Testis (tissue), 2 donors: ENCODE data around the gene ASIC4.

Experiments
- POLR2A ChIP-seq: fragments of 450-650 bp; IDR thresholded peaks from one replicate; pipeline ENCODE4 v1.6.1; 2017; ENCODE audit warnings: antibody characterized with exemption, mild to moderate bottlenecking, moderate library complexity
- TF ChIP-seq, protein P1 (sequence below), 3 experiments: fragments of 450-650 bp in 2 of 3; fragments of 200-600 bp in 1 of 3; sonication (generic) in 1 of 3; IDR thresholded peaks; one replicate each; pipeline ENCODE4 v1.5.1; 2016 to 2019; ENCODE audit warnings: antibody characterized with exemption in 3 of 3, mild to moderate bottlenecking in 2 of 3, moderate library complexity in 1 of 3

- TF ChIP-seq, protein P1, sequence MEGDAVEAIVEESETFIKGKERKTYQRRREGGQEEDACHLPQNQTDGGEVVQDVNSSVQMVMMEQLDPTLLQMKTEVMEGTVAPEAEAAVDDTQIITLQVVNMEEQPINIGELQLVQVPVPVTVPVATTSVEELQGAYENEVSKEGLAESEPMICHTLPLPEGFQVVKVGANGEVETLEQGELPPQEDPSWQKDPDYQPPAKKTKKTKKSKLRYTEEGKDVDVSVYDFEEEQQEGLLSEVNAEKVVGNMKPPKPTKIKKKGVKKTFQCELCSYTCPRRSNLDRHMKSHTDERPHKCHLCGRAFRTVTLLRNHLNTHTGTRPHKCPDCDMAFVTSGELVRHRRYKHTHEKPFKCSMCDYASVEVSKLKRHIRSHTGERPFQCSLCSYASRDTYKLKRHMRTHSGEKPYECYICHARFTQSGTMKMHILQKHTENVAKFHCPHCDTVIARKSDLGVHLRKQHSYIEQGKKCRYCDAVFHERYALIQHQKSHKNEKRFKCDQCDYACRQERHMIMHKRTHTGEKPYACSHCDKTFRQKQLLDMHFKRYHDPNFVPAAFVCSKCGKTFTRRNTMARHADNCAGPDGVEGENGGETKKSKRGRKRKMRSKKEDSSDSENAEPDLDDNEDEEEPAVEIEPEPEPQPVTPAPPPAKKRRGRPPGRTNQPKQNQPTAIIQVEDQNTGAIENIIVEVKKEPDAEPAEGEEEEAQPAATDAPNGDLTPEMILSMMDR (IDR thresholded peaks at IDR 0.05): no peak
- TF ChIP-seq POLR2A: no peak
Observed at GRCh38 chr2:219562049-219563020, 48.1 kb downstream of the ASIC4 start.
